Kidney (tissue), 14 donors: ENCODE results near the gene THBS2. TPM values are rescaled to one million over a fixed set of nuclear protein-coding genes. Genes with fewer than 3 reads are reported as not detected.

Experiments
- DNase-seq, 5 donors: peaks; one replicate each; pipeline ENCODE4 v3.0.0-alpha.2; 2013 to 2020
- FAIRE-seq: peaks from 2 replicates; lab custom pipeline; 2012; peaks lifted over from hg19 to GRCh38; lab: Jason Lieb, UNC
- H3K27ac ChIP-seq, 2 donors: one replicate each; pipeline ENCODE4 v1.7.0; 2013; ENCODE audit warnings: low read depth in 2 of 2, low read length in 2 of 2, inconsistent platforms in 1 of 2
- H3K27me3 ChIP-seq: one replicate; pipeline ENCODE4 v1.7.1; 2013; ENCODE audit warnings: low read length, inconsistent platforms; ENCODE audit not compliant: control insufficient read depth, insufficient read depth
- H3K36me3 ChIP-seq, 3 donors: one replicate each; pipeline versions ENCODE4 v1.7.0 to v1.7.1; 2013; ENCODE audit warnings: low read length in 3 of 3, control low read depth in 1 of 3, inconsistent platforms in 1 of 3; ENCODE audit not compliant: insufficient read depth in 3 of 3, control insufficient read depth in 2 of 3
- H3K4me1 ChIP-seq, 3 donors: one replicate each; pipeline versions ENCODE4 v1.7.0 to v1.7.1; 2013; ENCODE audit warnings: low read length in 3 of 3, inconsistent platforms in 1 of 3, low read depth in 1 of 3; ENCODE audit not compliant: control insufficient read depth in 2 of 3, insufficient read depth in 2 of 3
- H3K4me3 ChIP-seq, 3 donors: one replicate each; pipeline versions ENCODE4 v1.7.0 to v1.8.1; 2013; ENCODE audit warnings: low read length in 3 of 3, control low read depth in 1 of 3, inconsistent platforms in 1 of 3
- H3K9ac ChIP-seq, 3 donors: one replicate each; pipeline versions ENCODE4 v1.7.0 to v1.7.1; 2013; ENCODE audit warnings: low read length in 3 of 3, control low read depth in 1 of 3, inconsistent platforms in 1 of 3
- H3K9me3 ChIP-seq, 3 donors: one replicate each; pipeline versions ENCODE4 v1.7.0 to v1.7.1; 2013; ENCODE audit warnings: low read length in 3 of 3, control low read depth in 1 of 3, inconsistent platforms in 1 of 3; ENCODE audit not compliant: control insufficient read depth in 2 of 3, insufficient read depth in 1 of 3
- CTCF ChIP-seq: IDR thresholded peaks from 3 replicates; pipeline ENCODE4 v1.5.1; 2012; ENCODE audit warnings: mild to moderate bottlenecking, moderate library complexity, borderline replicate concordance; ENCODE audit not compliant: insufficient read depth; ENCODE audit errors: extremely low read depth
- intact Hi-C: fragments of 100-400 bp; cut with DNase I; formaldehyde crosslinking; loops from one replicate; pipeline ENCODE4 v1.11.1; 2022
- polyA plus RNA-seq: library from polyadenylated mRNA; stranded (reverse); fragments of 350-450 nt; fragmentation: Illumina TruSeq; extraction: RNeasy Lipid Tissue Mini Kit (QIAGEN cat#74804); gene quantifications from one replicate; pipeline ENCODE4 v1.2.3, GENCODE V29; 2014; ENCODE audit warnings: low read depth, low replicate concordance; ENCODE audit not compliant: insufficient read depth
- total RNA-seq: library from RNA; stranded (reverse); fragmentation: NEBNext Ultra II Directional; extraction: Animal tissue kit (Norgen Biotek cat#: 25700); gene quantifications from one replicate; pipeline ENCODE4 v1.2.1, GENCODE V29; 2021
- donor health status: control.
- donor health status: control.
- donor health status: control.
- donor health status: control.
- donor health status: control.
- donor health status: DM: yes; HTN: yes; CAD: no.
- donor health status: Normal renal cell carcinoma (clear cell type).

The THBS2 gene
- total and polyA plus RNA-seq, 2 donors from 2014 or later = 2.7 to 33.4 TPM

- Histone ChIP-seq H3K9me3 (no peaks in the 10 kb centered on the region), H3K27ac (peak overlapping the region; percentile 81), H3K9ac (no peak overlapping the region), H3K4me1 (peaks cover 0 to 4% (median 3%) of the 10 kb centered on the region in 3 donors), H3K36me3 (no peaks in the 10 kb centered on the region), H3K4me3 (no peak overlapping the region), H3K27me3 (no peaks in the 10 kb centered on the region)
- TF ChIP-seq CTCF = no peak
- DNase-seq (peak in 1 of 5 donors; percentile 73), FAIRE-seq (no peak)
- intact Hi-C loops = no loop called here
Observed at GRCh38 chr6:169213814-169214520, 39.7 kb downstream of the THBS2 start.

- Histone ChIP-seq H3K36me3 (no peaks in the 10 kb centered on the region), H3K27ac (peak overlapping the region; percentile 81), H3K4me3 (peak overlapping the region; percentile 57 to 65 (median 60)), H3K9me3 (no peaks in the 10 kb centered on the region), H3K4me1 (peaks cover 0 to 4% (median 3%) of the 10 kb centered on the region in 3 donors), H3K27me3 (no peaks in the 10 kb centered on the region), H3K9ac (peak overlapping the region in 1 of 3 donors; percentile 35)
- DNase-seq (peak; percentile 94 to 97 (median 96)), FAIRE-seq (no peak)
- TF ChIP-seq CTCF = peak; percentile 31
- intact Hi-C loops = no loop called here
Observed at GRCh38 chr6:169212897-169213813, 40.5 kb downstream of the THBS2 start.

GRCh38 chr6:169212436-169212835 lies 41.2 kb downstream of the THBS2 start:
- FAIRE-seq (peak; percentile 87), DNase-seq (no peak)
- no peak overlapping the region for H3K9ac ChIP-seq
- no peak for TF ChIP-seq CTCF
- no peak overlapping the region for H3K27ac ChIP-seq
- H3K9me3 ChIP-seq = peaks cover 0 to 3% (median 3%) of the 10 kb centered on the region in 3 donors
- intact Hi-C loops = no loop called here
- H3K36me3 ChIP-seq = no peaks in the 10 kb centered on the region
- H3K4me3 ChIP-seq = peak overlapping the region; percentile 57 to 65 (median 60)
- no peaks in the 10 kb centered on the region for H3K27me3 ChIP-seq
- H3K4me1 ChIP-seq = peaks cover 0 to 4% (median 3%) of the 10 kb centered on the region in 3 donors
